Measurements from ENCODE around the gene SEMA6D.
"Not testable (repeated sequence)": the region's sequence is repeated elsewhere in the genome, so short reads cannot be mapped to it uniquely, and the experiment has no call there.

SEMA6D gene

GRCh38 chr15:47718497-47719437, 1.5 kb downstream of the SEMA6D start:
- no peak for DNase-seq

- DNase-seq = no peak
These were observed 2.4 kb downstream of the SEMA6D start for GRCh38 chr15:47719730-47720129.

- no peak for DNase-seq
These were observed 3.2 kb downstream of the SEMA6D start for GRCh38 chr15:47720555-47720954.

- DNase-seq = no peak
These were observed 4.4 kb downstream of the SEMA6D start for GRCh38 chr15:47721676-47722075.

GRCh38 chr15:47724346-47724745, 7.0 kb downstream of the SEMA6D start:
- DNase-seq = no peak

GRCh38 chr15:47725051-47725450, 7.7 kb downstream of the SEMA6D start:
- no peak for DNase-seq

- no peak for DNase-seq
These were observed 8.6 kb downstream of the SEMA6D start for GRCh38 chr15:47725906-47726305.

GRCh38 chr15:47726399-47726823, 9.1 kb downstream of the SEMA6D start:
- no peak for DNase-seq

GRCh38 chr15:47727137-47727536, 9.8 kb downstream of the SEMA6D start:
- DNase-seq = no peak

GRCh38 chr15:47727676-47728075, 10.4 kb downstream of the SEMA6D start:
- no peak for DNase-seq

GRCh38 chr15:47728426-47728825, 11.1 kb downstream of the SEMA6D start:
- DNase-seq = no peak

- DNase-seq = no peak
These were observed 11.6 kb downstream of the SEMA6D start for GRCh38 chr15:47728886-47729285.

GRCh38 chr15:47731230-47731629, 13.9 kb downstream of the SEMA6D start:
- DNase-seq = no peak

GRCh38 chr15:47732248-47732647, 14.9 kb downstream of the SEMA6D start:
- no peak for DNase-seq

- no peak for DNase-seq
These were observed 15.8 kb downstream of the SEMA6D start for GRCh38 chr15:47733085-47733484.

- DNase-seq = no peak
These were observed 19.0 kb downstream of the SEMA6D start for GRCh38 chr15:47736143-47736786.

GRCh38 chr15:47737477-47737876, 20.2 kb downstream of the SEMA6D start:
- no peak for DNase-seq

GRCh38 chr15:47738144-47738825, 21.0 kb downstream of the SEMA6D start:
- DNase-seq = not testable (repeated sequence)

GRCh38 chr15:47741082-47741481, 23.8 kb downstream of the SEMA6D start:
- DNase-seq = no peak

- no peak for DNase-seq
These were observed 24.6 kb downstream of the SEMA6D start for GRCh38 chr15:47741907-47742306.

GRCh38 chr15:47742334-47742733, 25.0 kb downstream of the SEMA6D start:
- no peak for DNase-seq

GRCh38 chr15:47742742-47743141, 25.4 kb downstream of the SEMA6D start:
- no peak for DNase-seq

- no peak for DNase-seq
These were observed 26.1 kb downstream of the SEMA6D start for GRCh38 chr15:47743385-47743784.

- DNase-seq = no peak
These were observed 26.6 kb downstream of the SEMA6D start for GRCh38 chr15:47743886-47744285.
